ENCODE measurements around the gene MLKL.

DNA sequence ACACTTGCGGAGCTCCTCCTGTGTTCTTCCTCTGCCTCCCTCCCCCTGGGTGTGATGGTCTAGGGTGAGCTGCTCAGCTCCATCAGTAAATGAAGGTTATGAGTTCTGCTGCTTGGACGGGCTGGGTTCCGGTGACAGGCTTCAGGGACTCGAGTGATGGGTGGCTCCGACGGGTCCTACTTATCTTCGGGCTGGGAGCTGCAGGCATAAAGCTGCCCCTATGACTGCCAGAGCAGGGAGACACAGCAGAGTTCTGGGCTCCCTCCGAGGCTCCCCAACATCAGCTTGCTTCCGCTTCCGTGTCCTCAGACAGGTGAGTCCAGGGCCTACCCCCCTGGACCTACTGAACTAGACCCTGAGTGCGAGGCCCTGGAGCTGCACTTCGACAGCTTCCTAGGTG is 11.3 kb upstream of the MLKL start:
- TF ChIP-seq CTCF (optimal IDR thresholded peaks at IDR 0.05 in 1 of 3, IDR thresholded peaks at IDR 0.05 in 1 of 3, conservative IDR thresholded peaks at IDR 0.05 in 1 of 3; ENCODE audit: extremely low read depth in 1 of 3, insufficient read depth in 2 of 3, low read length in 3 of 3) (no peak), EZH2 (IDR thresholded peaks at IDR 0.05; ENCODE audit: low read length) (no peak)

Measured in keratinocyte (primary cell).